Mucosa of rectum (tissue), 2 donors: ENCODE data around the gene YIPF5.

Experiments used
- H3K27ac ChIP-seq, 2 donors: one replicate each; pipeline ENCODE4 v1.7.0; 2013; ENCODE audit warnings: inconsistent platforms in 2 of 2, low read depth in 2 of 2, low read length in 2 of 2
- H3K27me3 ChIP-seq, 2 donors: one replicate each; pipeline ENCODE4 v1.7.0; 2013; ENCODE audit warnings: low read length in 2 of 2; ENCODE audit not compliant: control insufficient read depth in 2 of 2, insufficient read depth in 2 of 2
- H3K36me3 ChIP-seq, 2 donors: one replicate each; pipeline ENCODE4 v1.7.0; 2013; ENCODE audit warnings: low read length in 2 of 2; ENCODE audit not compliant: control insufficient read depth in 2 of 2, insufficient read depth in 2 of 2
- H3K4me1 ChIP-seq, 2 donors: one replicate each; pipeline ENCODE4 v1.7.0; 2013; ENCODE audit warnings: low read length in 2 of 2, mild to moderate bottlenecking in 1 of 2; ENCODE audit not compliant: control insufficient read depth in 2 of 2, insufficient read depth in 2 of 2
- H3K4me3 ChIP-seq, 2 donors: one replicate each; pipeline ENCODE4 v1.7.0; 2013; ENCODE audit warnings: low read length in 2 of 2
- H3K9ac ChIP-seq, 2 donors: one replicate each; pipeline ENCODE4 v1.7.0; 2013; ENCODE audit warnings: low read length in 2 of 2, low read depth in 1 of 2, mild to moderate bottlenecking in 1 of 2
- H3K9me3 ChIP-seq, 2 donors: one replicate each; pipeline ENCODE4 v1.7.0; 2013; ENCODE audit warnings: low read length in 2 of 2; ENCODE audit not compliant: control insufficient read depth in 2 of 2
- donor health status: healthy.
- donor health status: Normal muscosa, but diverticular disease.

The YIPF5 gene

GRCh38 chr5:144170276-144171024 lies at the start of gene YIPF5, which contains the start of gene KCTD16:
YIPF5 (minus strand) TSS chr5:144170659; CDS start chr5:144169955, 704 bp downstream.
KCTD16 (plus strand) TSS chr5:144170873.
- H3K9me3 ChIP-seq = no peaks in the 10 kb centered on the region
- H3K27ac ChIP-seq = peak within 1 kb of the TSS; percentile 72 to 83
- H3K36me3 ChIP-seq = peaks cover 7 to 9% of the 10 kb centered on the region in 2 donors
- H3K4me1 ChIP-seq = peaks cover 5 to 6% of the 10 kb centered on the region in 2 donors
- peak within 1 kb of the TSS; percentile 95 to 96 for H3K4me3 ChIP-seq
- peak within 1 kb of the TSS; percentile 80 to 90 for H3K9ac ChIP-seq
- no peaks in the 10 kb centered on the region for H3K27me3 ChIP-seq

- Histone ChIP-seq H3K4me1 (no peaks in the 10 kb centered on the region), H3K9ac (no peak overlapping the region), H3K4me3 (no peak overlapping the region), H3K9me3 (no peaks in the 10 kb centered on the region), H3K36me3 (no peaks in the 10 kb centered on the region), H3K27ac (no peak overlapping the region), H3K27me3 (no peaks in the 10 kb centered on the region)
Observed at GRCh38 chr5:144219869-144220268, 49.4 kb upstream of the YIPF5 start.

GRCh38 chr5:144210655-144211054 lies 40.2 kb upstream of the YIPF5 start:
- peaks cover 0 to under 1% of the 10 kb centered on the region in 2 donors for H3K27me3 ChIP-seq
- H3K27ac ChIP-seq = no peak overlapping the region
- no peak overlapping the region for H3K9ac ChIP-seq
- H3K9me3 ChIP-seq = no peaks in the 10 kb centered on the region
- H3K4me1 ChIP-seq = no peaks in the 10 kb centered on the region
- no peaks in the 10 kb centered on the region for H3K36me3 ChIP-seq
- H3K4me3 ChIP-seq = no peak overlapping the region

- Histone ChIP-seq H3K4me3 (no peak overlapping the region), H3K27ac (no peak overlapping the region), H3K27me3 (peaks cover 0 to 13% of the 10 kb centered on the region in 2 donors), H3K4me1 (no peaks in the 10 kb centered on the region), H3K9me3 (no peaks in the 10 kb centered on the region), H3K36me3 (no peaks in the 10 kb centered on the region), H3K9ac (no peak overlapping the region)
Observed at GRCh38 chr5:144209361-144209760, 38.9 kb upstream of the YIPF5 start.

- Histone ChIP-seq H3K9me3 (no peaks in the 10 kb centered on the region), H3K27ac (no peak overlapping the region), H3K36me3 (no peaks in the 10 kb centered on the region), H3K4me1 (no peaks in the 10 kb centered on the region), H3K4me3 (no peak overlapping the region), H3K27me3 (peaks cover 0 to 16% of the 10 kb centered on the region in 2 donors), H3K9ac (no peak overlapping the region)
Observed at GRCh38 chr5:144207875-144208444, 37.5 kb upstream of the YIPF5 start.

- H3K27me3 ChIP-seq = peaks cover 0 to 16% of the 10 kb centered on the region in 2 donors
- H3K4me3 ChIP-seq = no peak overlapping the region
- no peaks in the 10 kb centered on the region for H3K4me1 ChIP-seq
- H3K36me3 ChIP-seq = no peaks in the 10 kb centered on the region
- no peaks in the 10 kb centered on the region for H3K9me3 ChIP-seq
- H3K9ac ChIP-seq = no peak overlapping the region
- H3K27ac ChIP-seq = no peak overlapping the region
Observed at GRCh38 chr5:144206141-144206540, 35.7 kb upstream of the YIPF5 start.

GRCh38 chr5:144205141-144205551 lies 34.7 kb upstream of the YIPF5 start:
- Histone ChIP-seq H3K4me1 (no peaks in the 10 kb centered on the region), H3K27ac (no peak overlapping the region), H3K27me3 (peaks cover 0 to 16% of the 10 kb centered on the region in 2 donors), H3K4me3 (no peak overlapping the region), H3K36me3 (no peaks in the 10 kb centered on the region), H3K9me3 (no peaks in the 10 kb centered on the region), H3K9ac (no peak overlapping the region)

- Histone ChIP-seq H3K4me1 (no peaks in the 10 kb centered on the region), H3K4me3 (no peak overlapping the region), H3K36me3 (no peaks in the 10 kb centered on the region), H3K9ac (no peak overlapping the region), H3K9me3 (no peaks in the 10 kb centered on the region), H3K27ac (no peak overlapping the region), H3K27me3 (peaks cover 0 to 16% of the 10 kb centered on the region in 2 donors)
Observed at GRCh38 chr5:144203750-144204596, 33.5 kb upstream of the YIPF5 start.

- no peak overlapping the region for H3K4me3 ChIP-seq
- peaks cover 0 to 16% of the 10 kb centered on the region in 2 donors for H3K27me3 ChIP-seq
- no peaks in the 10 kb centered on the region for H3K4me1 ChIP-seq
- no peaks in the 10 kb centered on the region for H3K36me3 ChIP-seq
- no peak overlapping the region for H3K9ac ChIP-seq
- no peaks in the 10 kb centered on the region for H3K9me3 ChIP-seq
- H3K27ac ChIP-seq = no peak overlapping the region
Observed at GRCh38 chr5:144202726-144203125, 32.3 kb upstream of the YIPF5 start.

GRCh38 chr5:144202072-144202471 lies 31.6 kb upstream of the YIPF5 start:
- Histone ChIP-seq H3K27ac (no peak overlapping the region), H3K9ac (no peak overlapping the region), H3K27me3 (peaks cover 0 to 16% of the 10 kb centered on the region in 2 donors), H3K4me3 (no peak overlapping the region), H3K9me3 (no peaks in the 10 kb centered on the region), H3K36me3 (no peaks in the 10 kb centered on the region), H3K4me1 (no peaks in the 10 kb centered on the region)
